ENCODE data around the gene TC2N. TPM values are rescaled to one million over a fixed set of nuclear protein-coding genes. Genes with fewer than 3 reads are reported as not detected.

Gene TC2N
- total and polyA plus RNA-seq, 2 experiments from 2014 or later: 10.0 to 35.0 TPM

DNA sequence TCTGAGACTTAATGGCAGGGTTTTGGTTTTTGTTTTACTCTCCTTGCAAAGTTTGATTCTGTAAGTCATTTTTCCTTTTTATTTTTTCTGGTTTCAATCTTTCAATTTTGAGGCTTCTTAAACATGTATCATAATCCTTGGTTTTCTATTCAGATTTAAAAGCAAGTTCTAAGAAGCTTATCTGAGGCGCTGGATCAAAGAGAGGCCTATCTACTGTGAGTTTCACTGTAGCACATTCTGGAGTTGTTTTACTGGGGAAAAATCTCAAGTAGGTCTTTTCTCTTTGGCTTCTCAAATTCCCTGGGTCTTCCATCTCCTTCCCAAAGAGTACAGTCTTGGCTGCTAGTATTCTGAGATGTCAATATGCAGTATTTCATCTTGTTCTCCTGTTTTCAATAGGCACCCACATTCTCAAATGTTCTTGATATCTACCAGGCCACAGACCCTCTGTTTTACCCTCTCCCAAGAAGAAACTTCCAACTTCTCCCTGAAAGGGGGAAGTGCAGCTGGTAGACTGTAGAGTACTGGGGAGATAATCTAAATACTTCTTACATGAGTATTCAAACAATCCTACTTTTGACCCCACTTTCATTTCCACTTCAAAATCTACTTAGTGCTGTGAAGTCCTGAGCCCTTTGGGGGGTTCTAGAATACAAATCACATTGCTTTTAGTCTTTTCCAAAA is 124.6 kb downstream of the TC2N start:
- ATAC-seq: no peak
- no peaks in the 10 kb centered on the region for H4K20me1 ChIP-seq (replicated peaks; ENCODE audit: insufficient read depth)
- no peaks in the 10 kb centered on the region for H3F3A ChIP-seq (replicated peaks; ENCODE audit: low read depth)

More for the DNA sequence above, 124.6 kb downstream of the TC2N start:
- no peak overlapping the region for H3K4me3 Mint-ChIP-seq
- H3K9me3 Mint-ChIP-seq: no peaks in the 10 kb centered on the region
- no peak overlapping the region for H3K27ac Mint-ChIP-seq
- no peaks in the 10 kb centered on the region for H3K4me1 Mint-ChIP-seq
- no peaks in the 10 kb centered on the region for H3K79me2 ChIP-seq (replicated peaks; ENCODE audit: insufficient read depth)
- no peaks in the 10 kb centered on the region for H3K36me3 ChIP-seq (ENCODE audit: insufficient read depth)
- H3K27ac ChIP-seq (ENCODE audit: low read depth): no peak overlapping the region
- no peak for TF ChIP-seq POLR2AphosphoS5 (IDR thresholded peaks at IDR 0.05; ENCODE audit: low read depth)
- TF ChIP-seq, protein P1, sequence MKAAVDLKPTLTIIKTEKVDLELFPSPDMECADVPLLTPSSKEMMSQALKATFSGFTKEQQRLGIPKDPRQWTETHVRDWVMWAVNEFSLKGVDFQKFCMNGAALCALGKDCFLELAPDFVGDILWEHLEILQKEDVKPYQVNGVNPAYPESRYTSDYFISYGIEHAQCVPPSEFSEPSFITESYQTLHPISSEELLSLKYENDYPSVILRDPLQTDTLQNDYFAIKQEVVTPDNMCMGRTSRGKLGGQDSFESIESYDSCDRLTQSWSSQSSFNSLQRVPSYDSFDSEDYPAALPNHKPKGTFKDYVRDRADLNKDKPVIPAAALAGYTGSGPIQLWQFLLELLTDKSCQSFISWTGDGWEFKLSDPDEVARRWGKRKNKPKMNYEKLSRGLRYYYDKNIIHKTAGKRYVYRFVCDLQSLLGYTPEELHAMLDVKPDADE (IDR thresholded peaks at IDR 0.05): no peak
- no peak for TF ChIP-seq CREB1 (CRISPR knock-in tag; IDR thresholded peaks at IDR 0.05; ENCODE audit: low read depth)
- TF ChIP-seq, protein P2, sequence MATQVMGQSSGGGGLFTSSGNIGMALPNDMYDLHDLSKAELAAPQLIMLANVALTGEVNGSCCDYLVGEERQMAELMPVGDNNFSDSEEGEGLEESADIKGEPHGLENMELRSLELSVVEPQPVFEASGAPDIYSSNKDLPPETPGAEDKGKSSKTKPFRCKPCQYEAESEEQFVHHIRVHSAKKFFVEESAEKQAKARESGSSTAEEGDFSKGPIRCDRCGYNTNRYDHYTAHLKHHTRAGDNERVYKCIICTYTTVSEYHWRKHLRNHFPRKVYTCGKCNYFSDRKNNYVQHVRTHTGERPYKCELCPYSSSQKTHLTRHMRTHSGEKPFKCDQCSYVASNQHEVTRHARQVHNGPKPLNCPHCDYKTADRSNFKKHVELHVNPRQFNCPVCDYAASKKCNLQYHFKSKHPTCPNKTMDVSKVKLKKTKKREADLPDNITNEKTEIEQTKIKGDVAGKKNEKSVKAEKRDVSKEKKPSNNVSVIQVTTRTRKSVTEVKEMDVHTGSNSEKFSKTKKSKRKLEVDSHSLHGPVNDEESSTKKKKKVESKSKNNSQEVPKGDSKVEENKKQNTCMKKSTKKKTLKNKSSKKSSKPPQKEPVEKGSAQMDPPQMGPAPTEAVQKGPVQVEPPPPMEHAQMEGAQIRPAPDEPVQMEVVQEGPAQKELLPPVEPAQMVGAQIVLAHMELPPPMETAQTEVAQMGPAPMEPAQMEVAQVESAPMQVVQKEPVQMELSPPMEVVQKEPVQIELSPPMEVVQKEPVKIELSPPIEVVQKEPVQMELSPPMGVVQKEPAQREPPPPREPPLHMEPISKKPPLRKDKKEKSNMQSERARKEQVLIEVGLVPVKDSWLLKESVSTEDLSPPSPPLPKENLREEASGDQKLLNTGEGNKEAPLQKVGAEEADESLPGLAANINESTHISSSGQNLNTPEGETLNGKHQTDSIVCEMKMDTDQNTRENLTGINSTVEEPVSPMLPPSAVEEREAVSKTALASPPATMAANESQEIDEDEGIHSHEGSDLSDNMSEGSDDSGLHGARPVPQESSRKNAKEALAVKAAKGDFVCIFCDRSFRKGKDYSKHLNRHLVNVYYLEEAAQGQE (IDR thresholded peaks at IDR 0.05; ENCODE audit: unreplicated experiment): no peak
- no peak for TF ChIP-seq EZH2phosphoT487 (IDR thresholded peaks at IDR 0.05; ENCODE audit: unreplicated experiment)
- TF ChIP-seq, protein P3, sequence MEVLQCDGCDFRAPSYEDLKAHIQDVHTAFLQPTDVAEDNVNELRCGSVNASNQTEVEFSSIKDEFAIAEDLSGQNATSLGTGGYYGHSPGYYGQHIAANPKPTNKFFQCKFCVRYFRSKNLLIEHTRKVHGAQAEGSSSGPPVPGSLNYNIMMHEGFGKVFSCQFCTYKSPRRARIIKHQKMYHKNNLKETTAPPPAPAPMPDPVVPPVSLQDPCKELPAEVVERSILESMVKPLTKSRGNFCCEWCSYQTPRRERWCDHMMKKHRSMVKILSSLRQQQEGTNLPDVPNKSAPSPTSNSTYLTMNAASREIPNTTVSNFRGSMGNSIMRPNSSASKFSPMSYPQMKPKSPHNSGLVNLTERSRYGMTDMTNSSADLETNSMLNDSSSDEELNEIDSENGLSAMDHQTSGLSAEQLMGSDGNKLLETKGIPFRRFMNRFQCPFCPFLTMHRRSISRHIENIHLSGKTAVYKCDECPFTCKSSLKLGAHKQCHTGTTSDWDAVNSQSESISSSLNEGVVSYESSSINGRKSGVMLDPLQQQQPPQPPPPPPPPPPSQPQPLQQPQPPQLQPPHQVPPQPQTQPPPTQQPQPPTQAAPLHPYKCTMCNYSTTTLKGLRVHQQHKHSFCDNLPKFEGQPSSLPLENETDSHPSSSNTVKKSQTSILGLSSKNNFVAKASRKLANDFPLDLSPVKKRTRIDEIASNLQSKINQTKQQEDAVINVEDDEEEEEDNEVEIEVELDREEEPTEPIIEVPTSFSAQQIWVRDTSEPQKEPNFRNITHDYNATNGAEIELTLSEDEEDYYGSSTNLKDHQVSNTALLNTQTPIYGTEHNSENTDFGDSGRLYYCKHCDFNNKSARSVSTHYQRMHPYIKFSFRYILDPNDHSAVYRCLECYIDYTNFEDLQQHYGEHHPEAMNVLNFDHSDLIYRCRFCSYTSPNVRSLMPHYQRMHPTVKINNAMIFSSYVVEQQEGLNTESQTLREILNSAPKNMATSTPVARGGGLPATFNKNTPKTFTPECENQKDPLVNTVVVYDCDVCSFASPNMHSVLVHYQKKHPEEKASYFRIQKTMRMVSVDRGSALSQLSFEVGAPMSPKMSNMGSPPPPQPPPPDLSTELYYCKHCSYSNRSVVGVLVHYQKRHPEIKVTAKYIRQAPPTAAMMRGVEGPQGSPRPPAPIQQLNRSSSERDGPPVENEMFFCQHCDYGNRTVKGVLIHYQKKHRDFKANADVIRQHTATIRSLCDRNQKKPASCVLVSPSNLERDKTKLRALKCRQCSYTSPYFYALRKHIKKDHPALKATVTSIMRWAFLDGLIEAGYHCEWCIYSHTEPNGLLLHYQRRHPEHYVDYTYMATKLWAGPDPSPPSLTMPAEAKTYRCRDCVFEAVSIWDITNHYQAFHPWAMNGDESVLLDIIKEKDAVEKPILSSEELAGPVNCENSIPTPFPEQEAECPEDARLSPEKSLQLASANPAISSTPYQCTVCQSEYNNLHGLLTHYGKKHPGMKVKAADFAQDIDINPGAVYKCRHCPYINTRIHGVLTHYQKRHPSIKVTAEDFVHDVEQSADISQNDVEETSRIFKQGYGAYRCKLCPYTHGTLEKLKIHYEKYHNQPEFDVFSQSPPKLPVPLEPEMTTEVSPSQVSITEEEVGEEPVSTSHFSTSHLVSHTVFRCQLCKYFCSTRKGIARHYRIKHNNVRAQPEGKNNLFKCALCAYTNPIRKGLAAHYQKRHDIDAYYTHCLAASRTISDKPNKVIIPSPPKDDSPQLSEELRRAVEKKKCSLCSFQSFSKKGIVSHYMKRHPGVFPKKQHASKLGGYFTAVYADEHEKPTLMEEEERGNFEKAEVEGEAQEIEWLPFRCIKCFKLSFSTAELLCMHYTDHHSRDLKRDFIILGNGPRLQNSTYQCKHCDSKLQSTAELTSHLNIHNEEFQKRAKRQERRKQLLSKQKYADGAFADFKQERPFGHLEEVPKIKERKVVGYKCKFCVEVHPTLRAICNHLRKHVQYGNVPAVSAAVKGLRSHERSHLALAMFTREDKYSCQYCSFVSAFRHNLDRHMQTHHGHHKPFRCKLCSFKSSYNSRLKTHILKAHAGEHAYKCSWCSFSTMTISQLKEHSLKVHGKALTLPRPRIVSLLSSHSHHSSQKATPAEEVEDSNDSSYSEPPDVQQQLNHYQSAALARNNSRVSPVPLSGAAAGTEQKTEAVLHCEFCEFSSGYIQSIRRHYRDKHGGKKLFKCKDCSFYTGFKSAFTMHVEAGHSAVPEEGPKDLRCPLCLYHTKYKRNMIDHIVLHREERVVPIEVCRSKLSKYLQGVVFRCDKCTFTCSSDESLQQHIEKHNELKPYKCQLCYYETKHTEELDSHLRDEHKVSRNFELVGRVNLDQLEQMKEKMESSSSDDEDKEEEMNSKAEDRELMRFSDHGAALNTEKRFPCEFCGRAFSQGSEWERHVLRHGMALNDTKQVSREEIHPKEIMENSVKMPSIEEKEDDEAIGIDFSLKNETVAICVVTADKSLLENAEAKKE (CRISPR knock-in tag; IDR thresholded peaks at IDR 0.05): no peak
- no peak for TF ChIP-seq JUNB (IDR thresholded peaks at IDR 0.05; ENCODE audit: unreplicated experiment)
- no peak for TF ChIP-seq ZNF331 (CRISPR knock-in tag; IDR thresholded peaks at IDR 0.05; ENCODE audit: low read depth)
- no peak for TF ChIP-seq ZNF114 (CRISPR knock-in tag; IDR thresholded peaks at IDR 0.05)
- TF ChIP-seq STAT1 (IDR thresholded peaks at IDR 0.05; ENCODE audit: unreplicated experiment): no peak
- no peak for DNase-seq (ENCODE audit: low spot score)
- H3K36me3 Mint-ChIP-seq (ENCODE audit: low read depth): no peaks in the 10 kb centered on the region
- H3K9me2 ChIP-seq (ENCODE audit: insufficient read depth): no peaks in the 10 kb centered on the region
- no peaks in the 10 kb centered on the region for H3K4me1 ChIP-seq (ENCODE audit: insufficient read depth)
- no peak overlapping the region for H3K4me2 ChIP-seq
- no peaks in the 10 kb centered on the region for H3K27me3 ChIP-seq (ENCODE audit: insufficient read depth)
- no peak overlapping the region for H3K4me3 ChIP-seq
- H3K27me3 Mint-ChIP-seq (ENCODE audit: insufficient read depth, low read depth, poor library complexity): no peaks in the 10 kb centered on the region
- no peak overlapping the region for H2AFZ ChIP-seq

All from GM23338 (cell line).